Measurements from ENCODE around the gene SPATA13. TPM values are rescaled to one million over a fixed set of nuclear protein-coding genes. Genes with fewer than 3 reads are reported as not detected.

The SPATA13 gene
- total and polyA plus RNA-seq, 2 donors (not counting 1 experiment from before 2014, with no cell fraction given) = 11.6 to 24.6 TPM

- H3K27me3 ChIP-seq (ENCODE audit: control insufficient read depth, insufficient read depth, low read length) = no peaks in the 10 kb centered on the region
- no peaks in the 10 kb centered on the region for H3K4me1 ChIP-seq (ENCODE audit: control insufficient read depth, extremely low read depth, insufficient read depth, low read length)
- no peak for DNase-seq (ENCODE audit: low read depth in 2 of 2)
- no peak overlapping the region for H3K27ac ChIP-seq (ENCODE audit: insufficient read depth, low read length)
- no peaks in the 10 kb centered on the region for H3K9me3 ChIP-seq (ENCODE audit: control insufficient read depth, insufficient read depth, low read depth, low read length)
- no peak overlapping the region for H2AFZ ChIP-seq (ENCODE audit: low read length)
- no peak overlapping the region for H3K4me2 ChIP-seq (ENCODE audit: extremely low read depth, insufficient read depth, low read length)
- no peak overlapping the region for H3K4me3 ChIP-seq (replicated peaks in 1 of 4; ENCODE audit: control extremely low read depth in 1 of 4, insufficient read depth in 1 of 4, low read depth in 3 of 4, low read length in 4 of 4)
- H4K20me1 ChIP-seq (ENCODE audit: control insufficient read depth, extremely low read depth, insufficient read depth, low read length) = no peaks in the 10 kb centered on the region
- no peak overlapping the region for H3K9ac ChIP-seq (ENCODE audit: insufficient read depth, low read length)
- TF ChIP-seq EZH2 (IDR thresholded peaks at IDR 0.05; ENCODE audit: low read length, missing control alignments) (no peak), CTCF (conservative IDR thresholded peaks at IDR 0.05 in 1 of 2, IDR thresholded peaks at IDR 0.05 in 1 of 2; ENCODE audit: low read depth in 1 of 2, low read length in 2 of 2) (no peak)
- no peaks in the 10 kb centered on the region for H3K79me2 ChIP-seq (ENCODE audit: control insufficient read depth, insufficient read depth, low read length)
- no peaks in the 10 kb centered on the region for H3K36me3 ChIP-seq (ENCODE audit: control insufficient read depth, insufficient read depth, low read length)
Measured at GRCh38 chr13:24230428-24231072, 70.0 kb downstream of the SPATA13 start.

GRCh38 chr13:24231377-24231776, 70.9 kb downstream of the SPATA13 start:
- H2AFZ ChIP-seq (ENCODE audit: low read length) = no peak overlapping the region
- TF ChIP-seq EZH2 (IDR thresholded peaks at IDR 0.05; ENCODE audit: low read length, missing control alignments) (no peak), CTCF (conservative IDR thresholded peaks at IDR 0.05 in 1 of 2, IDR thresholded peaks at IDR 0.05 in 1 of 2; ENCODE audit: low read depth in 1 of 2, low read length in 2 of 2) (no peak)
- H3K4me2 ChIP-seq (ENCODE audit: extremely low read depth, insufficient read depth, low read length) = no peak overlapping the region
- no peak overlapping the region for H3K27ac ChIP-seq (ENCODE audit: insufficient read depth, low read length)
- no peaks in the 10 kb centered on the region for H4K20me1 ChIP-seq (ENCODE audit: control insufficient read depth, extremely low read depth, insufficient read depth, low read length)
- DNase-seq (ENCODE audit: low read depth in 2 of 2) = no peak
- H3K27me3 ChIP-seq (ENCODE audit: control insufficient read depth, insufficient read depth, low read length) = no peaks in the 10 kb centered on the region
- no peaks in the 10 kb centered on the region for H3K4me1 ChIP-seq (ENCODE audit: control insufficient read depth, extremely low read depth, insufficient read depth, low read length)
- no peaks in the 10 kb centered on the region for H3K36me3 ChIP-seq (ENCODE audit: control insufficient read depth, insufficient read depth, low read length)
- no peak overlapping the region for H3K9ac ChIP-seq (ENCODE audit: insufficient read depth, low read length)
- H3K4me3 ChIP-seq (replicated peaks in 1 of 4; ENCODE audit: control extremely low read depth in 1 of 4, insufficient read depth in 1 of 4, low read depth in 3 of 4, low read length in 4 of 4) = no peak overlapping the region
- H3K79me2 ChIP-seq (ENCODE audit: control insufficient read depth, insufficient read depth, low read length) = no peaks in the 10 kb centered on the region
- no peaks in the 10 kb centered on the region for H3K9me3 ChIP-seq (ENCODE audit: control insufficient read depth, insufficient read depth, low read depth, low read length)

- Histone ChIP-seq H3K27me3 (ENCODE audit: control insufficient read depth, insufficient read depth, low read length) (no peaks in the 10 kb centered on the region), H3K9ac (ENCODE audit: insufficient read depth, low read length) (no peak overlapping the region)
- TF ChIP-seq CTCF (conservative IDR thresholded peaks at IDR 0.05 in 1 of 2, IDR thresholded peaks at IDR 0.05 in 1 of 2; ENCODE audit: low read depth in 1 of 2, low read length in 2 of 2) (no peak), EZH2 (IDR thresholded peaks at IDR 0.05; ENCODE audit: low read length, missing control alignments) (no peak)
Measured at GRCh38 chr13:24232037-24232436, 71.5 kb downstream of the SPATA13 start.

More at GRCh38 chr13:24232037-24232436, 71.5 kb downstream of the SPATA13 start:
- H3K9me3 ChIP-seq (ENCODE audit: control insufficient read depth, insufficient read depth, low read depth, low read length) = no peaks in the 10 kb centered on the region
- no peaks in the 10 kb centered on the region for H3K79me2 ChIP-seq (ENCODE audit: control insufficient read depth, insufficient read depth, low read length)
- H3K27ac ChIP-seq (ENCODE audit: insufficient read depth, low read length) = no peak overlapping the region
- H3K4me2 ChIP-seq (ENCODE audit: extremely low read depth, insufficient read depth, low read length) = no peak overlapping the region
- DNase-seq (ENCODE audit: low read depth in 2 of 2) = no peak
- no peaks in the 10 kb centered on the region for H4K20me1 ChIP-seq (ENCODE audit: control insufficient read depth, extremely low read depth, insufficient read depth, low read length)
- H3K36me3 ChIP-seq (ENCODE audit: control insufficient read depth, insufficient read depth, low read length) = no peaks in the 10 kb centered on the region
- H2AFZ ChIP-seq (ENCODE audit: low read length) = no peak overlapping the region
- H3K4me1 ChIP-seq (ENCODE audit: control insufficient read depth, extremely low read depth, insufficient read depth, low read length) = no peaks in the 10 kb centered on the region
- H3K4me3 ChIP-seq (replicated peaks in 1 of 4; ENCODE audit: control extremely low read depth in 1 of 4, insufficient read depth in 1 of 4, low read depth in 3 of 4, low read length in 4 of 4) = no peak overlapping the region

Data from fibroblast of lung (primary cell).